Activated T-helper 2 cell treated with anti-CD3 and anti-CD28 coated beads, Interferon-gamma antibody, Interleukin-2, Interleukin-4, amounts not matched to agents 10 μg/mL and 5 μg/mL and 100 μg/mL, durations not matched to agents 14 hours and 24 hours and 36 hours (primary cell): ENCODE measurements around the gene ERBB3. TPM values are rescaled to one million over a fixed set of nuclear protein-coding genes. Genes with fewer than 3 reads are reported as not detected.
"Not testable (repeated sequence)": the region's sequence is repeated elsewhere in the genome, so short reads cannot be mapped to it uniquely, and the experiment has no call there.

Experiments
- DNase-seq: peaks from one replicate; pipeline ENCODE4 v3.0.0; 2021; ENCODE audit warnings: low spot score
- H3K27ac Mint-ChIP-seq: one replicate; pipeline ENCODE4 v1.8.0; 2021; ENCODE audit warnings: mixed read lengths
- H3K27me3 Mint-ChIP-seq: one replicate; pipeline ENCODE4 v1.8.0; 2021; ENCODE audit warnings: low read depth, mixed read lengths
- H3K36me3 Mint-ChIP-seq: one replicate; pipeline ENCODE4 v1.8.0; 2021; ENCODE audit warnings: low read depth, mixed read lengths
- H3K4me1 Mint-ChIP-seq: one replicate; pipeline ENCODE4 v1.8.0; 2021; ENCODE audit warnings: low read depth, mixed read lengths
- H3K4me3 Mint-ChIP-seq: one replicate; pipeline ENCODE4 v1.8.0; 2021; ENCODE audit warnings: low read depth, mild to moderate bottlenecking, moderate library complexity, mixed read lengths
- H3K9me3 Mint-ChIP-seq: one replicate; pipeline ENCODE4 v1.8.0; 2021; ENCODE audit warnings: mixed read lengths
- intact Hi-C: fragments of 100-400 bp; cut with micrococcal nuclease; formaldehyde crosslinking; loops from one replicate; pipeline ENCODE4 v1.15.1; 2023
- total RNA-seq: library from RNA; stranded (reverse); gene quantifications from 2 replicates; pipeline ENCODE4 v1.2.3, GENCODE V29; 2022

The ERBB3 gene
- total RNA-seq, 1 donor from 2014 or later, result 0.71 TPM

- peak overlapping the region; percentile 46 for H3K27ac Mint-ChIP-seq
- H3K4me1 Mint-ChIP-seq, result peaks cover 22% of the 10 kb centered on the region
- H3K4me3 Mint-ChIP-seq, result no peak overlapping the region
- no peaks in the 10 kb centered on the region for H3K27me3 Mint-ChIP-seq
- peaks cover 44% of the 10 kb centered on the region for H3K36me3 Mint-ChIP-seq
- no peaks in the 10 kb centered on the region for H3K9me3 Mint-ChIP-seq
- no peak for DNase-seq
- intact Hi-C loops, result loop anchor here (2.0 to 10.0 kb wide), 2 partner anchors 33 to 149 kb away; no protein-coding TSS in a partner anchor
These were observed 33.8 kb upstream of the ERBB3 start for GRCh38 chr12:56046027-56046780.

- Mint-ChIP-seq H3K9me3 (no peaks in the 10 kb centered on the region), H3K27ac (no peak overlapping the region), H3K4me3 (no peak overlapping the region), H3K27me3 (no peaks in the 10 kb centered on the region), H3K4me1 (peaks cover 5% of the 10 kb centered on the region), H3K36me3 (no peaks in the 10 kb centered on the region)
- intact Hi-C loops, result no loop called here
- no peak for DNase-seq
These were observed 26.5 kb upstream of the ERBB3 start for GRCh38 chr12:56053407-56053893.

GRCh38 chr12:56059964-56060363, 20.0 kb upstream of the ERBB3 start:
- H3K27ac Mint-ChIP-seq, H3K36me3 Mint-ChIP-seq, H3K4me3 Mint-ChIP-seq, intact Hi-C loops, H3K4me1 Mint-ChIP-seq, DNase-seq, H3K27me3 Mint-ChIP-seq, H3K9me3 Mint-ChIP-seq: not testable (repeated sequence)

GRCh38 chr12:56061982-56062381, 18.0 kb upstream of the ERBB3 start:
- intact Hi-C loops, result no loop called here
- Mint-ChIP-seq H3K27me3 (peaks cover 5% of the 10 kb centered on the region), H3K4me3 (no peak overlapping the region), H3K27ac (no peak overlapping the region), H3K36me3 (no peaks in the 10 kb centered on the region), H3K9me3 (no peaks in the 10 kb centered on the region), H3K4me1 (peaks cover 2% of the 10 kb centered on the region)
- DNase-seq, result no peak

GRCh38 chr12:56062996-56063395, 17.0 kb upstream of the ERBB3 start:
- no peak overlapping the region for H3K27ac Mint-ChIP-seq
- DNase-seq, result no peak
- no peaks in the 10 kb centered on the region for H3K36me3 Mint-ChIP-seq
- H3K4me1 Mint-ChIP-seq, result peaks cover 2% of the 10 kb centered on the region
- intact Hi-C loops, result no loop called here
- H3K4me3 Mint-ChIP-seq, result no peak overlapping the region
- peaks cover 5% of the 10 kb centered on the region for H3K27me3 Mint-ChIP-seq
- H3K9me3 Mint-ChIP-seq, result no peaks in the 10 kb centered on the region

GRCh38 chr12:56071648-56072047, 8.3 kb upstream of the ERBB3 start:
- no peaks in the 10 kb centered on the region for H3K9me3 Mint-ChIP-seq
- peaks cover 2% of the 10 kb centered on the region for H3K27me3 Mint-ChIP-seq
- no peak for DNase-seq
- H3K36me3 Mint-ChIP-seq, result no peaks in the 10 kb centered on the region
- H3K27ac Mint-ChIP-seq, result no peak overlapping the region
- intact Hi-C loops, result no loop called here
- peaks cover 7% of the 10 kb centered on the region for H3K4me1 Mint-ChIP-seq
- no peak overlapping the region for H3K4me3 Mint-ChIP-seq

- H3K27me3 Mint-ChIP-seq, result peaks cover 6% of the 10 kb centered on the region
- H3K27ac Mint-ChIP-seq, result no peak overlapping the region
- H3K4me3 Mint-ChIP-seq, result no peak overlapping the region
- no peaks in the 10 kb centered on the region for H3K36me3 Mint-ChIP-seq
- intact Hi-C loops, result no loop called here
- no peak for DNase-seq
- no peaks in the 10 kb centered on the region for H3K9me3 Mint-ChIP-seq
- H3K4me1 Mint-ChIP-seq, result peaks cover 7% of the 10 kb centered on the region
These were observed 5.6 kb upstream of the ERBB3 start for GRCh38 chr12:56074396-56074795.

- H3K9me3 Mint-ChIP-seq, H3K27ac Mint-ChIP-seq, DNase-seq, H3K4me1 Mint-ChIP-seq, H3K4me3 Mint-ChIP-seq, H3K36me3 Mint-ChIP-seq: not testable (repeated sequence)
- intact Hi-C loops, result loop anchor here (2.0 kb wide), 1 partner anchor 31 kb away; no protein-coding TSS in a partner anchor
- H3K27me3 Mint-ChIP-seq, result peaks cover 24% of the 10 kb centered on the region
These were observed 2.0 kb upstream of the ERBB3 start for GRCh38 chr12:56077966-56078365.

GRCh38 chr12:56078427-56078826, 1.5 kb upstream of the ERBB3 start:
- Mint-ChIP-seq H3K27me3 (peaks cover 25% of the 10 kb centered on the region), H3K27ac (no peak overlapping the region), H3K9me3 (no peaks in the 10 kb centered on the region), H3K36me3 (no peaks in the 10 kb centered on the region), H3K4me1 (peaks cover 2% of the 10 kb centered on the region), H3K4me3 (peak overlapping the region; percentile 68)
- DNase-seq, result no peak
- intact Hi-C loops, result loop anchor here (2.0 kb wide), 1 partner anchor 32 kb away; no protein-coding TSS in a partner anchor

GRCh38 chr12:56078931-56079722, 838 bp upstream of the ERBB3 start:
- H3K27me3 Mint-ChIP-seq, result peaks cover 31% of the 10 kb centered on the region
- no peaks in the 10 kb centered on the region for H3K9me3 Mint-ChIP-seq
- intact Hi-C loops, result loop anchor here (1.0 to 2.0 kb wide), 2 partner anchors 25 to 32 kb away; partner anchors contain the start of gene PA2G4
- H3K36me3 Mint-ChIP-seq, result no peaks in the 10 kb centered on the region
- peaks cover 2% of the 10 kb centered on the region for H3K4me1 Mint-ChIP-seq
- peak overlapping the region; percentile 68 for H3K4me3 Mint-ChIP-seq
- DNase-seq, result peak; percentile 37
- no peak overlapping the region for H3K27ac Mint-ChIP-seq

- Mint-ChIP-seq H3K4me1 (peaks cover 4% of the 10 kb centered on the region), H3K4me3 (peak overlapping the region; percentile 68), H3K36me3 (no peaks in the 10 kb centered on the region), H3K27me3 (peaks cover 34% of the 10 kb centered on the region), H3K27ac (no peak overlapping the region), H3K9me3 (no peaks in the 10 kb centered on the region)
- intact Hi-C loops, result no loop called here
- no peak for DNase-seq
These were observed 682 bp downstream of the ERBB3 start for GRCh38 chr12:56080556-56081138.

GRCh38 chr12:56081393-56082347, 1.7 kb downstream of the ERBB3 start:
- intact Hi-C loops, result no loop called here
- H3K27ac Mint-ChIP-seq, result no peak overlapping the region
- H3K27me3 Mint-ChIP-seq, result peaks cover 34% of the 10 kb centered on the region
- H3K9me3 Mint-ChIP-seq, result no peaks in the 10 kb centered on the region
- no peak for DNase-seq
- H3K4me1 Mint-ChIP-seq, result peaks cover 4% of the 10 kb centered on the region
- H3K36me3 Mint-ChIP-seq, result no peaks in the 10 kb centered on the region
- H3K4me3 Mint-ChIP-seq, result peak overlapping the region; percentile 68
